Spleen (tissue), 11 donors: ENCODE results near the gene TTLL5. TPM values are rescaled to one million over a fixed set of nuclear protein-coding genes. Genes with fewer than 3 reads are reported as not detected.

Experiments
- DNase-seq: peaks from one replicate; pipeline ENCODE4 v3.0.0-alpha.2; 2020
- H3K27ac ChIP-seq, 8 donors: fragments of 200-600 bp; sonication (generic) in 7 of 8; 1 replicate in 4 of 8; 2 replicates in 4 of 8; pipeline versions ENCODE4 v1.5.0 to v1.8.0; 2016 to 2021; ENCODE audit warnings: inconsistent platforms in 4 of 8, mild to moderate bottlenecking in 4 of 8, moderate library complexity in 1 of 8
- H3K27me3 ChIP-seq, 7 donors: fragments of 200-600 bp; sonication (generic) in 6 of 7; replicated peaks in 1 of 7; 1 replicate in 4 of 7; 2 replicates in 3 of 7; pipeline versions ENCODE4 v1.5.0 to v1.8.0; 2016 to 2021; ENCODE audit warnings: inconsistent platforms in 3 of 7, mild to moderate bottlenecking in 1 of 7
- H3K36me3 ChIP-seq, 6 donors: fragments of 200-600 bp; sonication (generic) in 5 of 6; 1 replicate in 4 of 6; 2 replicates in 2 of 6; pipeline versions ENCODE4 v1.5.0 to v1.8.0; 2016 to 2021; ENCODE audit warnings: inconsistent platforms in 2 of 6
- H3K4me1 ChIP-seq, 6 donors: fragments of 200-600 bp; sonication (generic) in 5 of 6; 1 replicate in 3 of 6; 2 replicates in 3 of 6; pipeline versions ENCODE4 v1.5.0 to v1.8.0; 2016 to 2021; ENCODE audit warnings: inconsistent platforms in 3 of 6
- H3K4me3 ChIP-seq, 8 donors: fragments of 200-600 bp; sonication (generic) in 7 of 8; 1 replicate in 4 of 8; 2 replicates in 4 of 8; pipeline versions ENCODE4 v1.5.0 to v1.8.0; 2016 to 2021; ENCODE audit warnings: inconsistent platforms in 4 of 8, mild to moderate bottlenecking in 4 of 8, moderate library complexity in 2 of 8
- H3K9me3 ChIP-seq, 8 donors: fragments of 200-600 bp; sonication (generic) in 7 of 8; 1 replicate in 4 of 8; 2 replicates in 4 of 8; pipeline versions ENCODE4 v1.5.0 to v1.8.0; 2016 to 2021; ENCODE audit warnings: inconsistent platforms in 4 of 8
- POLR2A ChIP-seq, 3 donors: fragments of 450-650 bp; IDR thresholded peaks; one replicate each; pipeline ENCODE4 v1.5.1; 2017; ENCODE audit warnings: antibody characterized with exemption in 3 of 3, mild to moderate bottlenecking in 1 of 3
- POLR2AphosphoS5 ChIP-seq, 3 donors: sonication (generic); formaldehyde crosslinking; IDR thresholded peaks; one replicate each; pipeline ENCODE4 v1.5.1; 2017; ENCODE audit warnings: antibody characterized with exemption in 3 of 3
- WGBS, 5 donors: extraction: QIAGEN DNeasy Blood & Tissue Kit in 3 of 5; methylation state at CpG; one replicate each; pipeline versions ENCODE4 v1.1.5 to v1.1.7; 2013 to 2018; 5-methylcytosine and 5-hydroxymethylcytosine counted together
- intact Hi-C: fragments of 100-400 bp; cut with DNase I; formaldehyde crosslinking; loops from one replicate; pipeline ENCODE4 v1.15.0; 2023; ENCODE audit warnings: low total_unique reads
- polyA plus RNA-seq, 3 donors: library from polyadenylated mRNA; stranded (reverse); fragments of 200-250 nt; gene quantifications; one replicate each; pipeline ENCODE4 v1.2.1, GENCODE V29; 2013
- total RNA-seq, 7 donors: library from RNA; depleted of rRNA in 3 of 7; stranded (reverse); fragments of >200 nt in 3 of 7; fragmentation: NEBNext Ultra II Directional in 4 of 7; extraction: Animal tissue kit (Norgen Biotek cat#: 25700) in 4 of 7; gene quantifications; one replicate each; pipeline versions ENCODE4 v1.1.0 to v1.2.1, GENCODE V29; 2016 to 2021
- TF ChIP-seq, protein P1 (sequence below), 11 experiments: fragments of 200-600 bp in 7 of 11; fragments of 450-650 bp in 4 of 11; sonication (generic) in 4 of 11; IDR thresholded peaks in 8 of 11; conservative IDR thresholded peaks in 3 of 11; 1 replicate in 7 of 11; 2 replicates in 4 of 11; pipeline versions ENCODE4 v1.4.0 to v1.8.0; 2016 to 2021; ENCODE audit warnings: antibody characterized with exemption in 11 of 11, inconsistent platforms in 4 of 11, mild to moderate bottlenecking in 1 of 11
- donor health status: healthy with polysubstance abuse.
- donor health status: DM: no; HTN: no; CAD: no; lungs with moderate emphysema.
- donor health status: DM: no; HTN: no; CAD: no.
- donor health status: Bipolar disorder and iron deficiency.
- donor health status: healthy.
- donor health status: DM: no; HTN: no; CAD: no.
- donor health status: DM: yes; HTN: yes; CAD: no.

The TTLL5 gene
- total and polyA plus RNA-seq, 10 donors, result 4.5 to 44.1 (median 31.6) TPM

DNA sequence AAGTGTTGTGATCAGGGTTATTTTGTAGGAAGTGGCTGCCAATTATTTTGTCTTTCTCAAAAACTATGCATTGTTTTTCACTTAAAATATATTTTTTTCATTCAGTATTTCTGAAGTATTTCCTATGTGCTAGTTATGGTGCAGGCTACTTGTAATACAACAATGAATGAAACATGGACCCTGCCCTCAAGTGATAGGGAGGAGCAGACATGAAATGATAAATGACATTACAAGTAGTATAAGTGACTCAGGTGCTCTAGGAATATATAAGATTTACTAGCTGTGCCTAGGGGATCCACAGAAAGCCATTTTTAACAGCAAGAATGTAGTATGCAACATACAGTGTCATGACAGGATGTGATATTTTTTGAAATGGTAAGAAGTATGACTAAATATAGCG lies 65.3 kb downstream of the TTLL5 start:
- TF ChIP-seq POLR2AphosphoS5 (IDR thresholded peaks at IDR 0.05) (no peak), POLR2A (IDR thresholded peaks at IDR 0.05) (no peak)
- TF ChIP-seq, protein P1, sequence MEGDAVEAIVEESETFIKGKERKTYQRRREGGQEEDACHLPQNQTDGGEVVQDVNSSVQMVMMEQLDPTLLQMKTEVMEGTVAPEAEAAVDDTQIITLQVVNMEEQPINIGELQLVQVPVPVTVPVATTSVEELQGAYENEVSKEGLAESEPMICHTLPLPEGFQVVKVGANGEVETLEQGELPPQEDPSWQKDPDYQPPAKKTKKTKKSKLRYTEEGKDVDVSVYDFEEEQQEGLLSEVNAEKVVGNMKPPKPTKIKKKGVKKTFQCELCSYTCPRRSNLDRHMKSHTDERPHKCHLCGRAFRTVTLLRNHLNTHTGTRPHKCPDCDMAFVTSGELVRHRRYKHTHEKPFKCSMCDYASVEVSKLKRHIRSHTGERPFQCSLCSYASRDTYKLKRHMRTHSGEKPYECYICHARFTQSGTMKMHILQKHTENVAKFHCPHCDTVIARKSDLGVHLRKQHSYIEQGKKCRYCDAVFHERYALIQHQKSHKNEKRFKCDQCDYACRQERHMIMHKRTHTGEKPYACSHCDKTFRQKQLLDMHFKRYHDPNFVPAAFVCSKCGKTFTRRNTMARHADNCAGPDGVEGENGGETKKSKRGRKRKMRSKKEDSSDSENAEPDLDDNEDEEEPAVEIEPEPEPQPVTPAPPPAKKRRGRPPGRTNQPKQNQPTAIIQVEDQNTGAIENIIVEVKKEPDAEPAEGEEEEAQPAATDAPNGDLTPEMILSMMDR (IDR thresholded peaks at IDR 0.05 in 8 of 11, conservative IDR thresholded peaks at IDR 0.05 in 3 of 11), result no peak
- DNase-seq, result no peak
- 93 to 100% (median 96%) methylated on average over 1 of the region's 1 CpG for WGBS, 5 donors

DNA sequence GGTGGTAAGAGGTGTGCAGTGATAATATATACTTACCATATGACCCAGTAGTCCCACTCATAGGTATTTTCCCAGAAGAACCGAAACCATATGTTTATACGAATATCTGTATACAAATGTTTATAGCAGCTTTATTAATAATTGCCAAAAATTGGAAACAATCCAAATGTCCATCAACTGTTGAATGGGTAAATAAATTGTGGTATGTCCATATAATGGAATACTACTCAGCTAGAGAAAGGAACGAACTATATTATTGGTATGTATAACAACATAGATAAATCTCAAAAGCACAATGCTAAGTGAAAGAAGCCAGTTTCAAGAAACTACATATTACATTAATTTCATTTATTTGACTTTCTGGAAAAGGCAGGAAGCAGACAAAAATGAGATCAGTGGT lies 66.1 kb downstream of the TTLL5 start:
- TF ChIP-seq, protein P1 (IDR thresholded peaks at IDR 0.05 in 8 of 11, conservative IDR thresholded peaks at IDR 0.05 in 3 of 11), result no peak
- TF ChIP-seq POLR2AphosphoS5 (IDR thresholded peaks at IDR 0.05), result no peak
- TF ChIP-seq POLR2A (IDR thresholded peaks at IDR 0.05), result no peak
- H3K27me3 ChIP-seq, result no peaks in the 10 kb centered on the region
- DNase-seq, result no peak
- H3K9me3 ChIP-seq, result peaks cover 0 to 10% (median 4%) of the 10 kb centered on the region in 8 donors
- intact Hi-C loops, result no loop called here
- H3K4me1 ChIP-seq, result peaks cover 0 to 14% (median 0%) of the 10 kb centered on the region in 6 donors
- H3K4me3 ChIP-seq, result no peak overlapping the region
- peaks cover 0 to 58% (median 5%) of the 10 kb centered on the region in 6 donors for H3K36me3 ChIP-seq
- 93 to 98% (median 96%) methylated on average over 3 of the region's 3 CpGs for WGBS, 5 donors
- H3K27ac ChIP-seq, result no peak overlapping the region

More for the DNA sequence above, 65.3 kb downstream of the TTLL5 start:
- intact Hi-C loops, result no loop called here
- Histone ChIP-seq H3K27me3 (no peaks in the 10 kb centered on the region), H3K9me3 (peaks cover 0 to 10% (median 4%) of the 10 kb centered on the region in 8 donors), H3K4me3 (no peak overlapping the region), H3K36me3 (peaks cover 0 to 62% (median 5%) of the 10 kb centered on the region in 6 donors), H3K27ac (peak overlapping the region in 2 of 8 donors; percentile 58 to 60), H3K4me1 (peaks cover 0 to 14% (median 0%) of the 10 kb centered on the region in 6 donors)

DNA sequence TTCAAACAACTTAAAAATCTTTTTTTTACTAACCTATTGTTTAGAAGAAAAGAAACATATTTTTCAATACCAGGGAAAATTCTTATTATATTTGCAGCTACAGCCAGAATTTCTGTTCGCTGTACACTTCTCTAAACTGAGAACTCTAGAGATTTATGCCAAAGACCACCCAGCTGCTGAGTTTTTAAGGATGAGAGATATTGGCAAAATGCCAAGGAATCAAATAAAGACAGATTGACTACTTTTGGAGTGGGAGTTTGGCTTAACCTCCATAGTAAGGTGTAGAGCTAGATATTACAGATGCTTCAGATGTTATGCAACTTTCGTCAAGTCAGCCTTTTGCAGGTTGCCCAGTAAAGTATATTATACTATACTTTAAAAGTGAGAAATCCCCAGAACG lies 71.8 kb downstream of the TTLL5 start:
- H3K9me3 ChIP-seq, result no peaks in the 10 kb centered on the region
- H3K36me3 ChIP-seq, result peaks cover 0 to 66% (median 5%) of the 10 kb centered on the region in 6 donors
- TF ChIP-seq, protein P1 (IDR thresholded peaks at IDR 0.05 in 8 of 11, conservative IDR thresholded peaks at IDR 0.05 in 3 of 11), result no peak
- no peak for TF ChIP-seq POLR2A (IDR thresholded peaks at IDR 0.05)
- TF ChIP-seq POLR2AphosphoS5 (IDR thresholded peaks at IDR 0.05), result no peak
- 92 to 98% (median 97%) methylated on average over 3 of the region's 3 CpGs for WGBS, 5 donors
- H3K4me1 ChIP-seq, result no peaks in the 10 kb centered on the region
- intact Hi-C loops, result no loop called here
- H3K27ac ChIP-seq, result no peak overlapping the region
- no peak for DNase-seq
- H3K27me3 ChIP-seq, result no peaks in the 10 kb centered on the region
- no peak overlapping the region for H3K4me3 ChIP-seq

GRCh38 chr14:75734854-75735253 lies 73.8 kb downstream of the TTLL5 start:
- Histone ChIP-seq H3K27ac (no peak overlapping the region), H3K4me3 (no peak overlapping the region), H3K36me3 (peaks cover 0 to 66% (median 5%) of the 10 kb centered on the region in 6 donors), H3K9me3 (no peaks in the 10 kb centered on the region), H3K27me3 (no peaks in the 10 kb centered on the region), H3K4me1 (no peaks in the 10 kb centered on the region)
- WGBS, 5 donors, result 65 to 83% (median 66%) methylated on average over 3 of the region's 3 CpGs
- DNase-seq, result no peak
- intact Hi-C loops, result no loop called here
- no peak for TF ChIP-seq POLR2A (IDR thresholded peaks at IDR 0.05)
- TF ChIP-seq, protein P1 (IDR thresholded peaks at IDR 0.05 in 8 of 11, conservative IDR thresholded peaks at IDR 0.05 in 3 of 11), result no peak
- no peak for TF ChIP-seq POLR2AphosphoS5 (IDR thresholded peaks at IDR 0.05)
